ENCODE results near the gene SLC22A9. TPM values are rescaled to one million over a fixed set of nuclear protein-coding genes. Genes with fewer than 3 reads are reported as not detected.

The SLC22A9 gene
- total and polyA plus RNA-seq, 2 donors (not counting 1 experiment from before 2014, with no cell fraction given) = not detected

DNA sequence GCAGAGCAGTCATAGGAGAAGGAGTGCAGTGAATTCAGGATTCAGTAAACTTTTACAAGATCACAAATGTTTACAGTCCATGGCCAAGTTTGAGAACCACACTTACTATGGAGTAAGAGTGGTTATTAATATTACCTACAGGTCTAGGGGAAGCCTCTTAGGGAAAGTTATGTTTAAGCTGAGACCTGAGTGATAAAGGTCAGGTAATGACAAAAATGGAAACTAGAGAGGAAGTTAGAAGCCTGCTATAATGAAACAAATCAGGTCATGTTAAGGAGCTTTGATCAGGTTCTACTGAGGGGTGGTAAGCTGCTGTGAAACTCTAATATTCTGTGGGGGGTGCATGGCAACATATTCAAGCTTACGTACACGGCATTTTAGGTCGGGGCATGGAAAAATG lies 32.5 kb upstream of the SLC22A9 start:
- no peak overlapping the region for H3K4me3 Mint-ChIP-seq
- Histone ChIP-seq H3K79me2 (ENCODE audit: control insufficient read depth, insufficient read depth, low read length) (no peaks in the 10 kb centered on the region), H3K36me3 (replicated peaks in 1 of 2; ENCODE audit: control extremely low read depth in 1 of 2, control insufficient read depth in 1 of 2, extremely low read depth in 1 of 2, insufficient read depth in 2 of 2, low read length in 1 of 2) (no peaks in the 10 kb centered on the region), H3K4me1 (ENCODE audit: control insufficient read depth in 2 of 2, insufficient read depth in 2 of 2, low read length in 2 of 2) (no peaks in the 10 kb centered on the region), H3K4me2 (replicated peaks; ENCODE audit: low read depth, low read length, poor library complexity, severe bottlenecking) (no peak overlapping the region), H3K9ac (ENCODE audit: low read length) (no peak overlapping the region), H3K27me3 (replicated peaks in 1 of 4; ENCODE audit: control extremely low read depth in 1 of 4, control insufficient read depth in 3 of 4, insufficient read depth in 4 of 4, low read length in 3 of 4) (peaks cover 0 to 5% (median 1%) of the 10 kb centered on the region in 4 experiments), H2AFZ (ENCODE audit: insufficient read depth, low read depth, low read length, poor library complexity, severe bottlenecking) (no peak overlapping the region), H3K4me3 (ENCODE audit: control extremely low read depth in 1 of 5, extremely low read depth in 1 of 5, insufficient read depth in 1 of 5, low read depth in 2 of 5, low read length in 4 of 5) (no peak overlapping the region), H3K9me3 (ENCODE audit: control extremely low read depth in 1 of 3, control insufficient read depth in 2 of 3, insufficient read depth in 1 of 3, low read length in 2 of 3) (peaks cover 0 to 6% (median 1%) of the 10 kb centered on the region in 3 donors), H3K27ac (ENCODE audit: low read length in 2 of 2) (no peak overlapping the region), H4K20me1 (ENCODE audit: control insufficient read depth, insufficient read depth, low read length, poor library complexity, severe bottlenecking) (no peaks in the 10 kb centered on the region)
- DNase-seq = no peak
- WGBS (ENCODE audit: insufficient coverage) = 92% methylated on average over 3 of the region's 3 CpGs
- H3K4me1 Mint-ChIP-seq = no peaks in the 10 kb centered on the region
- ChIA-PET CTCF (no interaction called here), POLR2A (no interaction called here)
- peaks cover 10% of the 10 kb centered on the region for H3K9me3 Mint-ChIP-seq (ENCODE audit: insufficient read depth)
- no peak for TF ChIP-seq CTCF (IDR thresholded peaks at IDR 0.05)
- no peak for TF ChIP-seq EZH2 (IDR thresholded peaks at IDR 0.05; ENCODE audit: borderline replicate concordance, insufficient read depth, low read depth, low read length, poor library complexity, severe bottlenecking)
- peaks cover 33% of the 10 kb centered on the region for H3K27me3 Mint-ChIP-seq
- H3K27ac Mint-ChIP-seq = no peak overlapping the region
- intact Hi-C loops (cut with micrococcal nuclease) = no loop called here
- no peak for ATAC-seq (ENCODE audit: low read depth)

GRCh38 chr11:63343130-63343529 lies 26.5 kb upstream of the SLC22A9 start:
- H3K9ac ChIP-seq (ENCODE audit: low read length) = no peak overlapping the region
- Mint-ChIP-seq H3K27me3 (peaks cover 5% of the 10 kb centered on the region), H3K4me3 (no peak overlapping the region), H3K27ac (no peak overlapping the region), H3K9me3 (ENCODE audit: insufficient read depth) (peaks cover 6% of the 10 kb centered on the region), H3K4me1 (no peaks in the 10 kb centered on the region)
- no CpG with 5 or more reads among the region's 1 CpG for WGBS (ENCODE audit: insufficient coverage)
- no peaks in the 10 kb centered on the region for H3K4me1 ChIP-seq (ENCODE audit: control insufficient read depth in 2 of 2, insufficient read depth in 2 of 2, low read length in 2 of 2)
- no peak overlapping the region for H3K27ac ChIP-seq (ENCODE audit: low read length in 2 of 2)
- no peak overlapping the region for H3K4me2 ChIP-seq (replicated peaks; ENCODE audit: low read depth, low read length, poor library complexity, severe bottlenecking)
- H3K4me3 ChIP-seq (ENCODE audit: control extremely low read depth in 1 of 5, extremely low read depth in 1 of 5, insufficient read depth in 1 of 5, low read depth in 2 of 5, low read length in 4 of 5) = no peak overlapping the region
- DNase-seq (no peak), ATAC-seq (ENCODE audit: low read depth) (no peak)
- H3K9me3 ChIP-seq (ENCODE audit: control extremely low read depth in 1 of 3, control insufficient read depth in 2 of 3, insufficient read depth in 1 of 3, low read length in 2 of 3) = no peaks in the 10 kb centered on the region
- H3K27me3 ChIP-seq (replicated peaks in 1 of 4; ENCODE audit: control extremely low read depth in 1 of 4, control insufficient read depth in 3 of 4, insufficient read depth in 4 of 4, low read length in 3 of 4) = no peaks in the 10 kb centered on the region
- no peak for TF ChIP-seq CTCF (IDR thresholded peaks at IDR 0.05)
- H3K36me3 ChIP-seq (replicated peaks in 1 of 2; ENCODE audit: control extremely low read depth in 1 of 2, control insufficient read depth in 1 of 2, extremely low read depth in 1 of 2, insufficient read depth in 2 of 2, low read length in 1 of 2) = no peaks in the 10 kb centered on the region
- H2AFZ ChIP-seq (ENCODE audit: insufficient read depth, low read depth, low read length, poor library complexity, severe bottlenecking) = no peak overlapping the region
- no peaks in the 10 kb centered on the region for H4K20me1 ChIP-seq (ENCODE audit: control insufficient read depth, insufficient read depth, low read length, poor library complexity, severe bottlenecking)
- CTCF ChIA-PET = no interaction called here
- no peaks in the 10 kb centered on the region for H3K79me2 ChIP-seq (ENCODE audit: control insufficient read depth, insufficient read depth, low read length)
- intact Hi-C loops (cut with micrococcal nuclease) = no loop called here
- POLR2A ChIA-PET = no interaction called here
